GM19023 (cell line): ENCODE results near the gene NKAIN2.
"Not testable (repeated sequence)": the region's sequence is repeated elsewhere in the genome, so short reads cannot be mapped to it uniquely, and the experiment has no call there.

ENCODE experiments used
- ATAC-seq: cut with Tn5 transposase; IDR thresholded peaks from one replicate; pipeline ENCODE4 v1.9.1; 2021; ENCODE audit warnings: mild to moderate bottlenecking, moderate library complexity; ENCODE audit not compliant: unreplicated experiment

The NKAIN2 gene

GRCh38 chr6:123888771-123889513 lies 85.3 kb downstream of the NKAIN2 start:
- no peak for ATAC-seq

- no peak for ATAC-seq
Measured at GRCh38 chr6:123895346-123895745, 91.7 kb downstream of the NKAIN2 start.

DNA sequence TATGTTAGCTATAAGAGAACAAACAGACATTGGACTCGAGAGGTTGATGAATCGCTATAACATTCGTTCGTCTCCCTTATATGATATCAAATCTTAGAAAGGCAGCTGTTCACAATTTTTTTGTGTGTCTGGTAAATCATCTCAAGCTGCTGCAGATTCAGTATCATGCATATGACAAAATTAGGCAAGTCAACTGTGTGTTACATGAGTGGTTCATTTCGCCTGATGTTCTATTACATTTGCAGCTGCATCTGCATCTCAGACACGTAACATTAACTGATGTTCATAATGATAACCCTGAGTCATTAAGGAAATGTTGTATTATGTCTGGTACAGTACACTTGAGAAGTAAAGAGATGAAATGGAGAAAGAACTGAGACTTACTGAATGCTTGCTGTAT lies 92.1 kb downstream of the NKAIN2 start:
- no peak for ATAC-seq

GRCh38 chr6:123896869-123897268 lies 93.2 kb downstream of the NKAIN2 start:
- no peak for ATAC-seq

GRCh38 chr6:123897965-123898364 lies 94.3 kb downstream of the NKAIN2 start:
- no peak for ATAC-seq

DNA sequence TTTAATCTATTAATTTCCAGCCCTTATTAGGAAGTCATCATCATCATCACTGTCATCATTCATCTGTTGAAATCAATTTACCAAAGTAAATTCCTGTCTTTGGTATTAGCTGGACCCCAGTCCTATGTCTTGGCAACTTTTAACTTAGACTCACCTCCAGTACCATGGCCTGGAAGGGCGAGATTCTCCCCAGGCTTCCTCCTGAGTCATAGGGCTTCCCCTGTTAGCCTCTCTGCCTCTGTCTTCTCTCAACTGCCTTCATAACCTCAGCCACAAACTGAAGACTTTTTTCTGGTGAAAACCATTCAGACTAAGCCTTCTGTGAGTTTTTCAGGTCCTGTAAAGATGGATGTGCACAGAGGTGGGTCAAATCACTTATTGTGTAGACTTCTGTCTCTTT lies 95.0 kb downstream of the NKAIN2 start:
- no peak for ATAC-seq

- ATAC-seq = no peak
Measured at GRCh38 chr6:123899745-123900144, 96.1 kb downstream of the NKAIN2 start.

DNA sequence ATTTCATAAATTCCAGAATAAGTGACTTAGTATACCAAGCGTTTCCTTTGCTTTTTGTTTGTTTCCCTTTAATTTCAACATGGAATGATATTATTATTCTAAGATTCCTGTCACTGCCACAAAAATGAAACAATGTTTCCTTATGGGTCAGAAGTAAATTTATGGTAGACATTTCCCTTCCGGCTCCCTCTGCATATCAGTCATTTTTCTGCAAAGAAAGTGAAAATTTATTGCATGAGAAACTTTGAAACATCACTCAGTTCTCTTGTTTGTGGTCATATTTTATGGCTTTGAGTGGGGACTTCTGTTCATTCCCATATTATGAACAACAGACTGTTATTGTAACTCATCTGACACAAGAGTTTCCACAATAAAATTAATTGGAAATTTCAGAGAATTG lies 97.8 kb downstream of the NKAIN2 start:
- ATAC-seq = no peak

DNA sequence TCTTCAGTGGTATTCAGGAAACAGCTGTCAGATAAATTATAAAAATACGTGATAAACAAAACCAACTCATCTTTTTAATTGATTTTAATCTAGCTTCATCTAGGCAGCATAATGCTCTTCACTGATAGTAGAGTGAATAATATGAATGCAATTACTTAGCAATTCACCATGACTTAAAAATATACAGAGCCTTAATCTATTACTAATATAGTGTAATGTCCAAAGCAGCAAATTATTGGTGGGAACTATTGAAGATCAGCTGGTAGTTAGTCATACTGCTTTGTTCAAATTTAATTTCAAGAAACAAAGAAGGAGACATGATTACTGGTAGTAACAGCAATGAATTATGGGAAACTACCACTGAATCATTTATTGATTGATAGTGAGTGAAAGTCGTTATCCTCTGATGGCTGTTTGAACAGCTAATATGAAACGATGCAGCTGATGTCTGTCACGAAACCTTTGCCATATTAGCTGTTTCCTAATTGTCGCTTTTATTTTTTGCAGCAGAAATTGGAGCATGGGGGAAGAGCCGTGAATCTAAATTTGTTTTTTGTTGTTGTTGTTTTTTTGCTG lies 99.2 kb downstream of the NKAIN2 start:
- no peak for ATAC-seq

DNA sequence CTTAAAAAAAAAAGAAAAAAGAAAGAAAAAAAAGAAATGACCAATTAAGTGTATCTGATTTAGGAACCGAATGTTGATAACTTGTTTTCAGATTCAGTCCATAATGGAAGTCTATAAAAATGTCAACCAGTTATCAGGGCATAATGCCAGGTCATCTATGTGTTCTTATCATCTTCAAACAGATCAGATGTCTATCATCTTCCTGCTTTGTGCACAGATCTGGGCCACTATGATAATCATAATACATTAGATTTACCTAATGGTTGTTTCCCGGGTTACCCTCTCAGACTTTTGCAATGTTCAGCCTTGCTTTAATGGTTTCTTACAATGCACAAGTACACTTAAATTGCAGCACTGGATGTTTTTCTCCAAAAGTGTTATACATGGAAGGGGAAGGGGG lies 100.6 kb downstream of the NKAIN2 start:
- ATAC-seq = no peak

DNA sequence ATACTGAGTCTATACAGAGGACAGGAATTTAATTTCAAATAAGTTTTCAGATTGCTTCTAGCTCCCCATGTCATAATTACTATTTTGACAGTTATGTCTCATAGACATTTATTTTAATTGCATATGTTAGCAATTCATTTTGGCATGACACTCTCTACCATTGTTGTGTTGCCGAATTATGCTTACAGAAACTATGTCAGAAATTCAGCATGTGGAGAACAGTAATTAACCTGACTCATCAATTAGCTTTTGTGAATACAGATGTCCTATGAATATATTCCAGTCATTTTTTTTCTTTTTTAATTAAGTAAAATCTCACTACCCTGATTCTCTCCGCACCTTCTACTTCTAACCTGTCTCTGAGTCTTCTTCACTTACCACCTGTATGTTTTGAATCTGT lies 105.1 kb downstream of the NKAIN2 start:
- ATAC-seq = no peak

DNA sequence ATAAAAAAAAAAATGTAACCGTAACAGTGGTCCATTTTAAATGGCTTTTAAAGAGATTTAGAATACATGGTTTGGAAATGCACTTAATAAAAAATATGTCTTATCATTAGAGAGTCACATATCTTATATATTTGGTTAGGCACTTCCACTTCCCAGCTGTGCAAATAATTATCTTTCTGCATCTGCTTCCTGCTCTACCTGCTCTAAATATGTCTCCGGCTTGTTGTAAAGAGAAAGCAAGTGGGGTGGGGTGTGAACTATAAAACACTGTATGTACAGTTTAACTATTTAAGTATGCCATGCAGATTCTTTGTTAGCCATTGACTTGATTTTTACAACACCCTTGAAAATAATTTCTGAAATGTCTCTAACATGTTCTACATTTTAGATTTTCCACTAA lies 106.3 kb downstream of the NKAIN2 start:
- no peak for ATAC-seq

DNA sequence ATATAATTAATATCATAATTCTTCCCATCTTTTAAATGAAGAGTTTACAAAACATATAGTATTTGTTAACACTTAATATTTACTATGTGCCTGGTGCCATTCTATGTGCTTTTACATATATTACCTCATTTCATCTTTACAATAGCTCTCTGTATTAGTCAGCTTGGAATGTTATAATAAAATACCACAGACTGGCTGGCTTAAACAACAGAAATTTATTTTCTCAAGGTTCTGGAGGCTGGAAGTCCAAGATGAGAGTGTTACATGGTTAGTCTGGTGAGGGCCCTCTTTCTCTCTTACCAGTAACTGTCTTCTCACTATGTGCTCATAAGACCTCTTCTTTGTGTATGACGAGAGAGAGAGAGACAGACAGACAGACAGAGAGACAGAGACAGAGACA lies 110.2 kb downstream of the NKAIN2 start:
- no peak for ATAC-seq

- ATAC-seq = not testable (repeated sequence)
Measured at GRCh38 chr6:123923379-123923778, 119.7 kb downstream of the NKAIN2 start.

DNA sequence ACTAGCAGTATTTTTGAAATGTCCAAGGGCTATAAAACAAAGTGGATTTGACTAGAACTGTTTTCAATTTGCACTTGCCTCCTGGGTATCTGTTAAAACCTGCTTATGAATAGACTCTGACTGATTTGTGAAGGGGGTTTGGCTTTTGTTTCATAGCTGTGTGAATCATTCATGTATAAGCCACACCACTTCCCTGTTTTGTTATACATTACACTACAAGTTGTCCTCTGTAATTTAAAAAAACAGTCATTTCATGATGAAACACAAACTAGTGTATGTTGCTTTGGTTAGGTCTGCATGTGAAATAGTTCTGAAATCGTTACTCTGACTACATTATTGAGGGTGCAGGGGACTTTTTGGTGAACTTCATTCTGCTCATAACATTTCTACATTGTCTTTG lies 121.7 kb downstream of the NKAIN2 start:
- ATAC-seq = peak; percentile 97

- ATAC-seq = peak; percentile 9
Measured at GRCh38 chr6:123925842-123926399, 122.3 kb downstream of the NKAIN2 start.

- ATAC-seq = no peak
Measured at GRCh38 chr6:123928529-123928928, 124.9 kb downstream of the NKAIN2 start.

DNA sequence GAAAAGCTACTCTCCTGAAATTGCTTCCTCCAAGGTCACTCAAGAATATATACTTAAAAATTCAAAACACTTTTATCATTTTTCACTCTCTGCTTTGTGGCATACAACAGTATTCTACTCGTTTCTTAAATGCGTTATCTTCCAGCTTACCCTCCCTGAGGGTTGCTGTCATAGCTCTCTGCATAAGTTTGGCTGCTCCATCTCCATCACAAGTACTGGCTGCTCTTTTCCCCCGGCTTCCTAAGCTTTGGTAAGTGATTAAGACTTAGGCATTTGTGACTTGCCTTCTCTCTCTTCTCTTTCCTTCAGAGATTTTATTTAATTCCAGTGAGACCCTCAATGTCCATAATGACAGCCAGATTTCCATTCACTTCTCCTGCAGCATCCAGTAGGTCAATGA lies 128.3 kb downstream of the NKAIN2 start:
- ATAC-seq = no peak

DNA sequence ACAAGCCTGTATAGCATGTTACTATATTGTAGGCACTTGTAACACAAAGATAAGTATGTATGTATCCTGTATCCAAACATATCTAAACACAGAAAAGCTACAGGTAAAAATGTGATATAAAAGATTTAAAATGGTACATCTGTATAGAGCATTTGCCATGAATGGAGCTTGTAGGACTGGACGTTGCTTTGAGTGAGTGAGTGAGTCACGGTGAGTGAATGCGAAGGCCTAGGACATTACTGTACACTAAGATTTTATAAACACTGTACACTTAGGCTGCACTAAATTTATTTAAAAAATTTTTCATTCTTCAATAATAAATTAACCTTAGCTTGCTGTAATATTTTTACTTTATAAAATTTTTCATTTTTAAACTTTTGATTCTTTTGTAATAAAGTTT lies 136.9 kb downstream of the NKAIN2 start:
- ATAC-seq = no peak

GRCh38 chr6:123941855-123942254 lies 138.2 kb downstream of the NKAIN2 start:
- no peak for ATAC-seq

DNA sequence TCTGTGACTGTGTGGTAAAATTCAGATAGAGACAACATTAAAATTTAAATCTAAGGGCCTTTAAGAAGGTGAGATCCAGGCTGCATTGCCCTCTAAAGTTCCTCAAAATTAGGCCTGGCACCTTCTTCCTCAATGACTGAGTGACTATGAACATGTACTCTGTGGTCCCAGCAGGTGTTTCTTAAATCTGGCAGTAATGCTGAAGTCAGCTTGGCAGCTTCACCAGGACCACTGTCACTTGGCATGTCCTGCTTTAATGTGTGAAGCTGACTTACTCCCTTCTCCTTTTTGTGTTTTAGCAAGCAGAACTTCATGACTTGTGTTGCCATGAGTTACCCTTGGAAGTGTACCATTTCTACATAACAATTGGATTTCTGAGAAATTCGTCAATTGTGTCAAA lies 141.7 kb downstream of the NKAIN2 start:
- ATAC-seq = no peak

DNA sequence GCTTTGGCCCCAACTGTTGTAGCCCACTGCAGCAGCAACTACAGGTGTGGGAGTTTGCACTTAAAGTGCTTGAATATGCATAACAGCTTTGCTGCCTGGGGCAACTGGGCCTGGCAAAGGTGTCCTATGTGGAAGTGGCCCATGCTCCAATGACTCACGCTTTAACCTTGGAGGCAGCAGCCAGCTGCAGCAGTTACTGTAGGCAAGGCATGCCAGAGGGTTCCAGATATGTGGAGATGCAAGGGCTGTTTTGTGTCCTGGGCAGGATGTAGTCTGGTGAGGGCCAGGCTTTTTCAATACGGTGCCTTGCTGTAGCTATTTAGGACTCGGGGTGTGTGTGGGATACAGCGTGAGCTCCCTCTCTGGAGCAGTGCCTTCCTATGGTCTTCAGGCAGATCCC lies 150.3 kb downstream of the NKAIN2 start:
- no peak for ATAC-seq
